NCI-H146 treated with DMSO at 0.1 percent for 48 hours (cell line): ENCODE data around the gene ZNF112.

Source experiments
- DNase-seq: peaks from one replicate; lab custom pipeline; 2025; ENCODE audit not compliant: unreplicated experiment; lab: John Stamatoyannopoulos, UW

Gene ZNF112

GRCh38 chr19:44282846-44283245 is 73.6 kb downstream of the ZNF112 start:
- no peak for DNase-seq

GRCh38 chr19:44280916-44281315 is 75.6 kb downstream of the ZNF112 start:
- no peak for DNase-seq

GRCh38 chr19:44278181-44278690 is 78.2 kb downstream of the ZNF112 start:
- DNase-seq: no peak

- no peak for DNase-seq
These were observed 79.1 kb downstream of the ZNF112 start for GRCh38 chr19:44277331-44277730.
